IgD-negative memory B cell (primary cell): ENCODE measurements around the gene CASTOR1. TPM values are rescaled to one million over a fixed set of nuclear protein-coding genes. Genes with fewer than 3 reads are reported as not detected.

ENCODE experiments used
- H3K27ac Mint-ChIP-seq, 3 donors: one replicate each; pipeline ENCODE4 v1.8.0; 2020 to 2022; ENCODE audit warnings: mild to moderate bottlenecking in 3 of 3, mixed read lengths in 3 of 3, moderate library complexity in 1 of 3
- H3K27me3 Mint-ChIP-seq: one replicate; pipeline ENCODE4 v1.8.0; 2021; ENCODE audit warnings: mixed read lengths
- H3K36me3 Mint-ChIP-seq: one replicate; pipeline ENCODE4 v1.8.0; 2020; ENCODE audit warnings: mild to moderate bottlenecking, mixed read lengths
- H3K4me1 Mint-ChIP-seq, 3 donors: one replicate each; pipeline ENCODE4 v1.8.0; 2020 to 2022; ENCODE audit warnings: mixed read lengths in 3 of 3, mild to moderate bottlenecking in 1 of 3
- H3K4me3 Mint-ChIP-seq, 4 donors: one replicate each; pipeline ENCODE4 v1.8.0; 2020 to 2022; ENCODE audit warnings: mild to moderate bottlenecking in 4 of 4, mixed read lengths in 4 of 4, moderate library complexity in 3 of 4
- H3K9me3 Mint-ChIP-seq, 3 donors: one replicate each; pipeline ENCODE4 v1.8.0; 2020 to 2021; ENCODE audit warnings: mixed read lengths in 3 of 3, mild to moderate bottlenecking in 1 of 3
- polyA plus RNA-seq: library from polyadenylated mRNA; unstranded; fragments of 300-500 nt; fragmentation: Illumina TruSeq; gene quantifications from one replicate; pipeline ENCODE4 v1.2.3, GENCODE V29; 2021

CASTOR1 gene
- polyA plus RNA-seq, 1 donor from 2014 or later: 15.7 TPM

GRCh38 chr22:30286813-30287647, 2.3 kb downstream of the CASTOR1 start:
- peak overlapping the region; percentile 48 to 78 (median 77) for H3K27ac Mint-ChIP-seq

GRCh38 chr22:30286331-30286730, 3.0 kb downstream of the CASTOR1 start:
- peak overlapping the region; percentile 48 to 77 (median 76) for H3K27ac Mint-ChIP-seq
- peak overlapping the region in 1 of 4 donors; percentile 65 for H3K4me3 Mint-ChIP-seq
- peaks cover 9 to 22% (median 18%) of the 10 kb centered on the region in 3 donors for H3K4me1 Mint-ChIP-seq
- no peaks in the 10 kb centered on the region for H3K9me3 Mint-ChIP-seq
- H3K36me3 Mint-ChIP-seq: no peaks in the 10 kb centered on the region
- H3K27me3 Mint-ChIP-seq: no peaks in the 10 kb centered on the region

More at GRCh38 chr22:30286813-30287647, 2.3 kb downstream of the CASTOR1 start:
- no peaks in the 10 kb centered on the region for H3K36me3 Mint-ChIP-seq
- no peaks in the 10 kb centered on the region for H3K9me3 Mint-ChIP-seq
- H3K4me3 Mint-ChIP-seq: peak overlapping the region in 2 of 4 donors; percentile 3 to 65
- H3K27me3 Mint-ChIP-seq: no peaks in the 10 kb centered on the region
- peaks cover 10 to 22% (median 20%) of the 10 kb centered on the region in 3 donors for H3K4me1 Mint-ChIP-seq

GRCh38 chr22:30285846-30286200, 3.5 kb downstream of the CASTOR1 start:
- peak overlapping the region in 1 of 4 donors; percentile 47 for H3K4me3 Mint-ChIP-seq
- peaks cover 1% of the 10 kb centered on the region for H3K27me3 Mint-ChIP-seq
- no peaks in the 10 kb centered on the region for H3K9me3 Mint-ChIP-seq
- H3K4me1 Mint-ChIP-seq: peaks cover 9 to 22% (median 18%) of the 10 kb centered on the region in 3 donors
- H3K36me3 Mint-ChIP-seq: no peaks in the 10 kb centered on the region
- H3K27ac Mint-ChIP-seq: no peak overlapping the region

- Mint-ChIP-seq H3K4me1 (peaks cover 7 to 18% (median 14%) of the 10 kb centered on the region in 3 donors), H3K4me3 (peak overlapping the region in 1 of 4 donors; percentile 47), H3K27ac (no peak overlapping the region), H3K9me3 (no peaks in the 10 kb centered on the region), H3K27me3 (peaks cover 1% of the 10 kb centered on the region), H3K36me3 (no peaks in the 10 kb centered on the region)
Observed at GRCh38 chr22:30285176-30285845, 4.0 kb downstream of the CASTOR1 start.

GRCh38 chr22:30284666-30285065, 4.6 kb downstream of the CASTOR1 start:
- Mint-ChIP-seq H3K4me1 (peaks cover 7 to 11% (median 11%) of the 10 kb centered on the region in 3 donors), H3K27ac (no peak overlapping the region), H3K4me3 (no peak overlapping the region), H3K36me3 (no peaks in the 10 kb centered on the region), H3K9me3 (no peaks in the 10 kb centered on the region), H3K27me3 (peaks cover 1% of the 10 kb centered on the region)

- Mint-ChIP-seq H3K4me3 (no peak overlapping the region), H3K27me3 (peaks cover 2% of the 10 kb centered on the region), H3K27ac (no peak overlapping the region), H3K9me3 (no peaks in the 10 kb centered on the region), H3K4me1 (peaks cover 7 to 11% (median 10%) of the 10 kb centered on the region in 3 donors), H3K36me3 (no peaks in the 10 kb centered on the region)
Observed at GRCh38 chr22:30284172-30284571, 5.1 kb downstream of the CASTOR1 start.

- Mint-ChIP-seq H3K27me3 (peaks cover 10% of the 10 kb centered on the region), H3K4me1 (peaks cover 6 to 9% (median 9%) of the 10 kb centered on the region in 3 donors), H3K36me3 (no peaks in the 10 kb centered on the region), H3K27ac (no peak overlapping the region), H3K4me3 (no peak overlapping the region), H3K9me3 (no peaks in the 10 kb centered on the region)
Observed at GRCh38 chr22:30283342-30283741, 6.0 kb downstream of the CASTOR1 start.

- Mint-ChIP-seq H3K9me3 (no peaks in the 10 kb centered on the region), H3K27me3 (peaks cover 13% of the 10 kb centered on the region), H3K4me1 (peaks cover 1 to 3% (median 2%) of the 10 kb centered on the region in 3 donors), H3K36me3 (no peaks in the 10 kb centered on the region), H3K27ac (no peak overlapping the region), H3K4me3 (no peak overlapping the region)
Observed at GRCh38 chr22:30282616-30283046, 6.7 kb downstream of the CASTOR1 start.

- H3K27me3 Mint-ChIP-seq: peaks cover 22% of the 10 kb centered on the region
- no peaks in the 10 kb centered on the region for H3K9me3 Mint-ChIP-seq
- no peak overlapping the region for H3K4me3 Mint-ChIP-seq
- H3K4me1 Mint-ChIP-seq: peaks cover 2 to 8% (median 8%) of the 10 kb centered on the region in 3 donors
- H3K27ac Mint-ChIP-seq: no peak overlapping the region
- H3K36me3 Mint-ChIP-seq: no peaks in the 10 kb centered on the region
Observed at GRCh38 chr22:30280505-30280904, 8.8 kb downstream of the CASTOR1 start.

- Mint-ChIP-seq H3K27me3 (peaks cover 22% of the 10 kb centered on the region), H3K36me3 (no peaks in the 10 kb centered on the region), H3K9me3 (no peaks in the 10 kb centered on the region), H3K4me3 (no peak overlapping the region), H3K27ac (peak overlapping the region in 1 of 3 donors; percentile 39), H3K4me1 (peaks cover 2 to 9% (median 8%) of the 10 kb centered on the region in 3 donors)
Observed at GRCh38 chr22:30279932-30280331, 9.4 kb downstream of the CASTOR1 start.

GRCh38 chr22:30279046-30279788, 10.1 kb downstream of the CASTOR1 start:
- Mint-ChIP-seq H3K4me3 (peak overlapping the region in 1 of 4 donors; percentile 10), H3K27ac (peak overlapping the region in 1 of 3 donors; percentile 39), H3K36me3 (no peaks in the 10 kb centered on the region), H3K9me3 (no peaks in the 10 kb centered on the region), H3K27me3 (peaks cover 22% of the 10 kb centered on the region), H3K4me1 (peaks cover 2 to 9% (median 8%) of the 10 kb centered on the region in 3 donors)

- Mint-ChIP-seq H3K27ac (no peak overlapping the region), H3K9me3 (no peaks in the 10 kb centered on the region), H3K4me3 (no peak overlapping the region), H3K36me3 (no peaks in the 10 kb centered on the region), H3K4me1 (peaks cover 4 to 9% (median 8%) of the 10 kb centered on the region in 3 donors), H3K27me3 (peaks cover 22% of the 10 kb centered on the region)
Observed at GRCh38 chr22:30277547-30278344, 11.6 kb downstream of the CASTOR1 start.

- H3K9me3 Mint-ChIP-seq: no peaks in the 10 kb centered on the region
- peaks cover 4 to 12% (median 8%) of the 10 kb centered on the region in 3 donors for H3K4me1 Mint-ChIP-seq
- H3K4me3 Mint-ChIP-seq: peak overlapping the region in 1 of 4 donors; percentile 72
- peaks cover 22% of the 10 kb centered on the region for H3K27me3 Mint-ChIP-seq
- no peaks in the 10 kb centered on the region for H3K36me3 Mint-ChIP-seq
- H3K27ac Mint-ChIP-seq: peak overlapping the region in 2 of 3 donors; percentile 33 to 58
Observed at GRCh38 chr22:30276039-30276438, 13.3 kb downstream of the CASTOR1 start.

GRCh38 chr22:30275625-30276024, 13.7 kb downstream of the CASTOR1 start:
- Mint-ChIP-seq H3K27me3 (peaks cover 21% of the 10 kb centered on the region), H3K4me1 (peaks cover 4 to 12% (median 8%) of the 10 kb centered on the region in 3 donors), H3K4me3 (peak overlapping the region in 3 of 4 donors; percentile 17 to 72 (median 30)), H3K36me3 (no peaks in the 10 kb centered on the region), H3K27ac (peak overlapping the region in 2 of 3 donors; percentile 33 to 58), H3K9me3 (no peaks in the 10 kb centered on the region)
